ENCODE results near the gene ANKRD63.

Gene ANKRD63

GRCh38 chr15:40281057-40281800 lies 1.6 kb downstream of the ANKRD63 start:
- peaks cover 30 to 47% of the 10 kb centered on the region in 2 donors for H3K27me3 ChIP-seq (ENCODE audit: control insufficient read depth in 2 of 2, insufficient read depth in 2 of 2, low read length in 2 of 2)

GRCh38 chr15:40280260-40281056 lies 2.4 kb downstream of the ANKRD63 start:
- Histone ChIP-seq H3K4me1 (ENCODE audit: control insufficient read depth in 2 of 2, insufficient read depth in 2 of 2, low read length in 2 of 2) (peaks cover 20 to 21% of the 10 kb centered on the region in 2 donors), H3K4me3 (ENCODE audit: low read length in 2 of 2) (no peak overlapping the region), H3K9ac (ENCODE audit: low read depth in 1 of 2, low read length in 2 of 2) (no peak overlapping the region), H3K27me3 (ENCODE audit: control insufficient read depth in 2 of 2, insufficient read depth in 2 of 2, low read length in 2 of 2) (peaks cover 30 to 47% of the 10 kb centered on the region in 2 donors), H3K9me3 (ENCODE audit: control insufficient read depth in 2 of 2, low read length in 2 of 2) (no peaks in the 10 kb centered on the region), H3K36me3 (ENCODE audit: control insufficient read depth in 2 of 2, insufficient read depth in 2 of 2, low read length in 2 of 2) (no peaks in the 10 kb centered on the region), H3K27ac (ENCODE audit: low read depth in 2 of 2, low read length in 2 of 2) (no peak overlapping the region)

More at GRCh38 chr15:40281057-40281800, 1.6 kb downstream of the ANKRD63 start:
- Histone ChIP-seq H3K9me3 (ENCODE audit: control insufficient read depth in 2 of 2, low read length in 2 of 2) (no peaks in the 10 kb centered on the region), H3K9ac (ENCODE audit: low read depth in 1 of 2, low read length in 2 of 2) (no peak overlapping the region), H3K4me1 (ENCODE audit: control insufficient read depth in 2 of 2, insufficient read depth in 2 of 2, low read length in 2 of 2) (peaks cover 20 to 21% of the 10 kb centered on the region in 2 donors), H3K4me3 (ENCODE audit: low read length in 2 of 2) (peak overlapping the region in 1 of 2 donors; percentile 68), H3K27ac (ENCODE audit: low read depth in 2 of 2, low read length in 2 of 2) (no peak overlapping the region), H3K36me3 (ENCODE audit: control insufficient read depth in 2 of 2, insufficient read depth in 2 of 2, low read length in 2 of 2) (no peaks in the 10 kb centered on the region)

- no peaks in the 10 kb centered on the region for H3K9me3 ChIP-seq (ENCODE audit: control insufficient read depth in 2 of 2, low read length in 2 of 2)
- H3K36me3 ChIP-seq (ENCODE audit: control insufficient read depth in 2 of 2, insufficient read depth in 2 of 2, low read length in 2 of 2): no peaks in the 10 kb centered on the region
- no peak overlapping the region for H3K9ac ChIP-seq (ENCODE audit: low read depth in 1 of 2, low read length in 2 of 2)
- H3K27me3 ChIP-seq (ENCODE audit: control insufficient read depth in 2 of 2, insufficient read depth in 2 of 2, low read length in 2 of 2): peaks cover 30 to 47% of the 10 kb centered on the region in 2 donors
- H3K4me3 ChIP-seq (ENCODE audit: low read length in 2 of 2): peak overlapping the region in 1 of 2 donors; percentile 37
- H3K27ac ChIP-seq (ENCODE audit: low read depth in 2 of 2, low read length in 2 of 2): no peak overlapping the region
- peaks cover 20 to 21% of the 10 kb centered on the region in 2 donors for H3K4me1 ChIP-seq (ENCODE audit: control insufficient read depth in 2 of 2, insufficient read depth in 2 of 2, low read length in 2 of 2)
Measured at GRCh38 chr15:40279437-40280141, 3.3 kb downstream of the ANKRD63 start.

GRCh38 chr15:40278026-40278425 lies 4.8 kb downstream of the ANKRD63 start:
- Histone ChIP-seq H3K4me1 (ENCODE audit: control insufficient read depth in 2 of 2, insufficient read depth in 2 of 2, low read length in 2 of 2) (peaks cover 18 to 19% of the 10 kb centered on the region in 2 donors), H3K27me3 (ENCODE audit: control insufficient read depth in 2 of 2, insufficient read depth in 2 of 2, low read length in 2 of 2) (peaks cover 22 to 38% of the 10 kb centered on the region in 2 donors), H3K9me3 (ENCODE audit: control insufficient read depth in 2 of 2, low read length in 2 of 2) (no peaks in the 10 kb centered on the region), H3K27ac (ENCODE audit: low read depth in 2 of 2, low read length in 2 of 2) (no peak overlapping the region), H3K9ac (ENCODE audit: low read depth in 1 of 2, low read length in 2 of 2) (no peak overlapping the region), H3K4me3 (ENCODE audit: low read length in 2 of 2) (no peak overlapping the region), H3K36me3 (ENCODE audit: control insufficient read depth in 2 of 2, insufficient read depth in 2 of 2, low read length in 2 of 2) (no peaks in the 10 kb centered on the region)

GRCh38 chr15:40277471-40277870 lies 5.4 kb downstream of the ANKRD63 start:
- Histone ChIP-seq H3K4me3 (ENCODE audit: low read length in 2 of 2) (no peak overlapping the region), H3K27ac (ENCODE audit: low read depth in 2 of 2, low read length in 2 of 2) (no peak overlapping the region), H3K27me3 (ENCODE audit: control insufficient read depth in 2 of 2, insufficient read depth in 2 of 2, low read length in 2 of 2) (peaks cover 21 to 34% of the 10 kb centered on the region in 2 donors), H3K4me1 (ENCODE audit: control insufficient read depth in 2 of 2, insufficient read depth in 2 of 2, low read length in 2 of 2) (peaks cover 12 to 15% of the 10 kb centered on the region in 2 donors), H3K9me3 (ENCODE audit: control insufficient read depth in 2 of 2, low read length in 2 of 2) (no peaks in the 10 kb centered on the region), H3K36me3 (ENCODE audit: control insufficient read depth in 2 of 2, insufficient read depth in 2 of 2, low read length in 2 of 2) (no peaks in the 10 kb centered on the region), H3K9ac (ENCODE audit: low read depth in 1 of 2, low read length in 2 of 2) (no peak overlapping the region)

GRCh38 chr15:40276927-40277326 lies 5.9 kb downstream of the ANKRD63 start:
- Histone ChIP-seq H3K27ac (ENCODE audit: low read depth in 2 of 2, low read length in 2 of 2) (no peak overlapping the region), H3K36me3 (ENCODE audit: control insufficient read depth in 2 of 2, insufficient read depth in 2 of 2, low read length in 2 of 2) (no peaks in the 10 kb centered on the region), H3K9ac (ENCODE audit: low read depth in 1 of 2, low read length in 2 of 2) (no peak overlapping the region), H3K27me3 (ENCODE audit: control insufficient read depth in 2 of 2, insufficient read depth in 2 of 2, low read length in 2 of 2) (peaks cover 21 to 30% of the 10 kb centered on the region in 2 donors), H3K4me3 (ENCODE audit: low read length in 2 of 2) (no peak overlapping the region), H3K4me1 (ENCODE audit: control insufficient read depth in 2 of 2, insufficient read depth in 2 of 2, low read length in 2 of 2) (peaks cover 9 to 10% of the 10 kb centered on the region in 2 donors), H3K9me3 (ENCODE audit: control insufficient read depth in 2 of 2, low read length in 2 of 2) (no peaks in the 10 kb centered on the region)

GRCh38 chr15:40275954-40276353 lies 6.9 kb downstream of the ANKRD63 start:
- Histone ChIP-seq H3K27me3 (ENCODE audit: control insufficient read depth in 2 of 2, insufficient read depth in 2 of 2, low read length in 2 of 2) (peaks cover 17 to 22% of the 10 kb centered on the region in 2 donors), H3K27ac (ENCODE audit: low read depth in 2 of 2, low read length in 2 of 2) (no peak overlapping the region), H3K4me1 (ENCODE audit: control insufficient read depth in 2 of 2, insufficient read depth in 2 of 2, low read length in 2 of 2) (peaks cover 3 to 7% of the 10 kb centered on the region in 2 donors), H3K36me3 (ENCODE audit: control insufficient read depth in 2 of 2, insufficient read depth in 2 of 2, low read length in 2 of 2) (no peaks in the 10 kb centered on the region), H3K9ac (ENCODE audit: low read depth in 1 of 2, low read length in 2 of 2) (no peak overlapping the region), H3K4me3 (ENCODE audit: low read length in 2 of 2) (no peak overlapping the region), H3K9me3 (ENCODE audit: control insufficient read depth in 2 of 2, low read length in 2 of 2) (no peaks in the 10 kb centered on the region)

- Histone ChIP-seq H3K4me1 (ENCODE audit: control insufficient read depth in 2 of 2, insufficient read depth in 2 of 2, low read length in 2 of 2) (peaks cover 3 to 7% of the 10 kb centered on the region in 2 donors), H3K4me3 (ENCODE audit: low read length in 2 of 2) (no peak overlapping the region), H3K27me3 (ENCODE audit: control insufficient read depth in 2 of 2, insufficient read depth in 2 of 2, low read length in 2 of 2) (peaks cover 12 to 18% of the 10 kb centered on the region in 2 donors), H3K36me3 (ENCODE audit: control insufficient read depth in 2 of 2, insufficient read depth in 2 of 2, low read length in 2 of 2) (no peaks in the 10 kb centered on the region), H3K9me3 (ENCODE audit: control insufficient read depth in 2 of 2, low read length in 2 of 2) (no peaks in the 10 kb centered on the region), H3K9ac (ENCODE audit: low read depth in 1 of 2, low read length in 2 of 2) (no peak overlapping the region), H3K27ac (ENCODE audit: low read depth in 2 of 2, low read length in 2 of 2) (no peak overlapping the region)
Measured at GRCh38 chr15:40275523-40275922, 7.3 kb downstream of the ANKRD63 start.

- H3K4me3 ChIP-seq (ENCODE audit: low read length in 2 of 2): no peak overlapping the region
- H3K36me3 ChIP-seq (ENCODE audit: control insufficient read depth in 2 of 2, insufficient read depth in 2 of 2, low read length in 2 of 2): no peaks in the 10 kb centered on the region
- H3K27ac ChIP-seq (ENCODE audit: low read depth in 2 of 2, low read length in 2 of 2): no peak overlapping the region
- peaks cover 2 to 6% of the 10 kb centered on the region in 2 donors for H3K4me1 ChIP-seq (ENCODE audit: control insufficient read depth in 2 of 2, insufficient read depth in 2 of 2, low read length in 2 of 2)
- no peaks in the 10 kb centered on the region for H3K9me3 ChIP-seq (ENCODE audit: control insufficient read depth in 2 of 2, low read length in 2 of 2)
- H3K27me3 ChIP-seq (ENCODE audit: control insufficient read depth in 2 of 2, insufficient read depth in 2 of 2, low read length in 2 of 2): peaks cover 7 to 10% of the 10 kb centered on the region in 2 donors
- H3K9ac ChIP-seq (ENCODE audit: low read depth in 1 of 2, low read length in 2 of 2): no peak overlapping the region
Measured at GRCh38 chr15:40274350-40275274, 8.3 kb downstream of the ANKRD63 start.
